Mesenchymal stem cell (in vitro differentiated cells and primary cell): Measurements from ENCODE around the gene OR51Q1. TPM values are rescaled to one million over a fixed set of nuclear protein-coding genes. Genes with fewer than 3 reads are reported as not detected.

Experiments used
- DNase-seq: peaks from one replicate; pipeline ENCODE4 v3.0.0-alpha.2; 2013
- H2AFZ ChIP-seq: one replicate; pipeline ENCODE4 v1.6.1; 2013; ENCODE audit warnings: low read depth, mild to moderate bottlenecking, control low read depth, inconsistent platforms, low read length, moderate library complexity
- H2AK5ac ChIP-seq: 2 replicates; pipeline ENCODE4 v1.6.1; 2013; ENCODE audit warnings: low read length, moderate library complexity, mild to moderate bottlenecking, inconsistent platforms; ENCODE audit not compliant: severe bottlenecking
- H2BK120ac ChIP-seq: one replicate; pipeline ENCODE4 v1.6.1; 2013; ENCODE audit warnings: low read depth, mild to moderate bottlenecking, inconsistent platforms, low read length, moderate library complexity
- H2BK12ac ChIP-seq, 2 experiments: one replicate each; pipeline ENCODE4 v1.6.1; 2013; ENCODE audit warnings: inconsistent platforms in 2 of 2, low read length in 2 of 2, mild to moderate bottlenecking in 2 of 2, moderate library complexity in 2 of 2, control low read depth in 1 of 2
- H2BK15ac ChIP-seq: one replicate; pipeline ENCODE4 v1.6.1; 2013; ENCODE audit warnings: mild to moderate bottlenecking, low read depth, inconsistent platforms; ENCODE audit not compliant: poor library complexity, severe bottlenecking
- H2BK5ac ChIP-seq: 2 replicates; pipeline ENCODE4 v1.6.1; 2013; ENCODE audit warnings: low read depth, mild to moderate bottlenecking, low read length, control low read depth, inconsistent platforms; ENCODE audit not compliant: poor library complexity, severe bottlenecking
- H3K14ac ChIP-seq, 2 experiments: one replicate each; pipeline ENCODE4 v1.6.1; 2013; ENCODE audit warnings: inconsistent platforms in 2 of 2, low read length in 2 of 2, control low read depth in 1 of 2, mild to moderate bottlenecking in 1 of 2, moderate library complexity in 1 of 2
- H3K18ac ChIP-seq, 2 experiments: one replicate each; pipeline ENCODE4 v1.6.1; 2013; ENCODE audit warnings: inconsistent platforms in 2 of 2, low read length in 2 of 2, control low read depth in 1 of 2, low read depth in 1 of 2, mild to moderate bottlenecking in 1 of 2
- H3K23ac ChIP-seq, 2 experiments: one replicate each; pipeline ENCODE4 v1.6.1; 2013; ENCODE audit warnings: inconsistent platforms in 2 of 2, low read length in 2 of 2, mild to moderate bottlenecking in 2 of 2, moderate library complexity in 2 of 2, control low read depth in 1 of 2
- H3K27ac ChIP-seq: 2 replicates; pipeline ENCODE4 v1.5.1; 2013; ENCODE audit warnings: mild to moderate bottlenecking, moderate library complexity, low read length, control low read depth, inconsistent platforms; ENCODE audit not compliant: poor library complexity, severe bottlenecking
- H3K27me3 ChIP-seq, 2 experiments: 2 replicates each; pipeline versions ENCODE4 v1.6.1 to v1.7.0; 2013; ENCODE audit warnings: low read length in 2 of 2, mild to moderate bottlenecking in 2 of 2, moderate library complexity in 2 of 2, control low read depth in 1 of 2, inconsistent platforms in 1 of 2; ENCODE audit not compliant: control insufficient read depth in 1 of 2, insufficient read depth in 1 of 2
- H3K36me3 ChIP-seq, 2 experiments: 2 replicates each; pipeline versions ENCODE4 v1.6.1 to v1.7.0; 2013; ENCODE audit warnings: low read length in 2 of 2, control low read depth in 1 of 2, inconsistent platforms in 1 of 2, low read depth in 1 of 2, mild to moderate bottlenecking in 1 of 2; ENCODE audit not compliant: insufficient read depth in 2 of 2, control insufficient read depth in 1 of 2
- H3K4ac ChIP-seq, 2 experiments: one replicate each; pipeline ENCODE4 v1.6.1; 2013; ENCODE audit warnings: inconsistent platforms in 2 of 2, low read length in 2 of 2, mild to moderate bottlenecking in 2 of 2, moderate library complexity in 2 of 2, control low read depth in 1 of 2, low read depth in 1 of 2
- H3K4me1 ChIP-seq: 2 replicates; pipeline ENCODE4 v1.6.1; 2013; ENCODE audit warnings: low read depth, low read length, control low read depth; ENCODE audit not compliant: control insufficient read depth, insufficient read depth
- H3K4me2 ChIP-seq: 2 replicates; pipeline ENCODE4 v1.6.1; 2013; ENCODE audit warnings: low read length, mild to moderate bottlenecking, inconsistent platforms; ENCODE audit not compliant: poor library complexity, severe bottlenecking
- H3K4me3 ChIP-seq, 2 experiments: 2 replicates each; pipeline versions ENCODE4 v1.5.1 to v1.7.0; 2013; ENCODE audit warnings: low read length in 2 of 2, mild to moderate bottlenecking in 2 of 2, control low read depth in 1 of 2, low read depth in 1 of 2; ENCODE audit not compliant: insufficient read depth in 1 of 2
- H3K79me1 ChIP-seq: replicated peaks from 2 replicates; pipeline ENCODE4 v1.6.1; 2013; ENCODE audit warnings: mild to moderate bottlenecking, control low read depth, low read length, inconsistent platforms; ENCODE audit not compliant: poor library complexity, severe bottlenecking
- H3K9ac ChIP-seq: 2 replicates; pipeline ENCODE4 v1.7.0; 2013; ENCODE audit warnings: mild to moderate bottlenecking, low read length, moderate library complexity
- H3K9me3 ChIP-seq: 2 replicates; pipeline ENCODE4 v1.7.0; 2013; ENCODE audit warnings: mild to moderate bottlenecking, low read length; ENCODE audit not compliant: control insufficient read depth
- H4K8ac ChIP-seq: one replicate; pipeline ENCODE4 v1.6.1; 2013; ENCODE audit warnings: inconsistent platforms, mild to moderate bottlenecking, low read length, moderate library complexity
- H4K91ac ChIP-seq: one replicate; pipeline ENCODE4 v1.6.1; 2013; ENCODE audit warnings: mild to moderate bottlenecking, low read length, inconsistent platforms
- WGBS: methylation state at CpG from one replicate; pipeline ENCODE4 v1.1.7; 2013; ENCODE audit warnings: mixed read lengths; 5-methylcytosine and 5-hydroxymethylcytosine counted together
- polyA plus RNA-seq, 2 experiments: library from polyadenylated mRNA; stranded (reverse); fragments of 200-250 nt; gene quantifications; one replicate each; pipeline ENCODE4 v1.2.3, GENCODE V29; 2013

The OR51Q1 gene
- not detected for polyA plus RNA-seq (2013, experiment 1 of 2)
- not detected for polyA plus RNA-seq (2013, experiment 2 of 2)

- WGBS: no CpG with 5 or more reads among the region's 1 CpG
- H2BK15ac ChIP-seq: no peak within 1 kb of the TSS
- H3K14ac ChIP-seq: no peak within 1 kb of the TSS
These were observed at the start of gene OR51Q1 for GRCh38 chr11:5421811-5422210. Gene OR51Q1 (plus strand): TSS chr11:5422111. CDS start chr11:5422201, 90 bp downstream.

GRCh38 chr11:5380740-5381342, 41.1 kb upstream of the OR51Q1 start:
- no peak overlapping the region for H2BK15ac ChIP-seq
- H3K27me3 ChIP-seq: peaks cover 0 to 11% of the 10 kb centered on the region in 2 experiments
- no peak overlapping the region for H3K23ac ChIP-seq
- no peaks in the 10 kb centered on the region for H3K4me1 ChIP-seq
- H2AK5ac ChIP-seq: no peak overlapping the region
- H2BK12ac ChIP-seq: no peak overlapping the region
- H3K27ac ChIP-seq: no peak overlapping the region
- no peak overlapping the region for H2AFZ ChIP-seq
- H3K36me3 ChIP-seq: no peaks in the 10 kb centered on the region
- no peak overlapping the region for H3K14ac ChIP-seq
- no peak overlapping the region for H3K4me3 ChIP-seq
- 75% methylated on average over 4 of the region's 4 CpGs for WGBS
- H4K91ac ChIP-seq: no peak overlapping the region
- no peaks in the 10 kb centered on the region for H3K9me3 ChIP-seq
- no peak overlapping the region for H4K8ac ChIP-seq
- H2BK5ac ChIP-seq: no peak overlapping the region
- no peaks in the 10 kb centered on the region for H3K79me1 ChIP-seq
- H3K18ac ChIP-seq: no peak overlapping the region
- H2BK120ac ChIP-seq: no peak overlapping the region
- no peak overlapping the region for H3K4me2 ChIP-seq
- no peak overlapping the region for H3K9ac ChIP-seq
- no peak overlapping the region for H3K4ac ChIP-seq
- DNase-seq: peak; percentile 70

More at GRCh38 chr11:5421811-5422210, at the start of gene OR51Q1:
- no peak within 1 kb of the TSS for H2BK12ac ChIP-seq
- no peak within 1 kb of the TSS for H2BK5ac ChIP-seq
- H3K27me3 ChIP-seq: no peaks in the 10 kb centered on the region
- DNase-seq: no peak
- H3K9ac ChIP-seq: no peak within 1 kb of the TSS
- H3K9me3 ChIP-seq: peaks cover 3% of the 10 kb centered on the region
- no peak within 1 kb of the TSS for H3K18ac ChIP-seq
- H3K4me1 ChIP-seq: no peaks in the 10 kb centered on the region
- no peak within 1 kb of the TSS for H2AK5ac ChIP-seq
- no peaks in the 10 kb centered on the region for H3K79me1 ChIP-seq
- H3K4ac ChIP-seq: no peak within 1 kb of the TSS
- no peak within 1 kb of the TSS for H4K91ac ChIP-seq
- no peaks in the 10 kb centered on the region for H3K36me3 ChIP-seq
- H4K8ac ChIP-seq: no peak within 1 kb of the TSS
- H3K4me2 ChIP-seq: no peak within 1 kb of the TSS
- H3K4me3 ChIP-seq: no peak within 1 kb of the TSS
- H2AFZ ChIP-seq: no peak within 1 kb of the TSS
- no peak within 1 kb of the TSS for H2BK120ac ChIP-seq
- no peak within 1 kb of the TSS for H3K27ac ChIP-seq
- H3K23ac ChIP-seq: no peak within 1 kb of the TSS

GRCh38 chr11:5383576-5383975, 38.3 kb upstream of the OR51Q1 start, which contains the start of gene OR51M1:
Gene OR51M1 (plus strand): TSS chr11:5383812. CDS start chr11:5389399, 5,587 bp downstream.
- Histone ChIP-seq H3K4me2 (no peak within 1 kb of the TSS), H4K91ac (no peak within 1 kb of the TSS), H3K27me3 (peaks cover 0 to 11% of the 10 kb centered on the region in 2 experiments), H3K36me3 (no peaks in the 10 kb centered on the region), H4K8ac (no peak within 1 kb of the TSS), H3K4ac (no peak within 1 kb of the TSS), H3K9me3 (no peaks in the 10 kb centered on the region), H2AK5ac (no peak within 1 kb of the TSS), H3K27ac (no peak within 1 kb of the TSS), H3K23ac (peak within 1 kb of the TSS in 1 of 2 experiments; percentile 72), H3K9ac (no peak within 1 kb of the TSS), H3K4me3 (no peak within 1 kb of the TSS), H2AFZ (peak within 1 kb of the TSS; percentile 39), H2BK15ac (no peak within 1 kb of the TSS), H2BK5ac (no peak within 1 kb of the TSS), H3K14ac (no peak within 1 kb of the TSS), H2BK120ac (no peak within 1 kb of the TSS), H3K18ac (no peak within 1 kb of the TSS), H3K4me1 (no peaks in the 10 kb centered on the region), H3K79me1 (no peaks in the 10 kb centered on the region), H2BK12ac (no peak within 1 kb of the TSS)
- WGBS: 30% methylated on average over 1 of the region's 1 CpG
- DNase-seq: no peak

DNA sequence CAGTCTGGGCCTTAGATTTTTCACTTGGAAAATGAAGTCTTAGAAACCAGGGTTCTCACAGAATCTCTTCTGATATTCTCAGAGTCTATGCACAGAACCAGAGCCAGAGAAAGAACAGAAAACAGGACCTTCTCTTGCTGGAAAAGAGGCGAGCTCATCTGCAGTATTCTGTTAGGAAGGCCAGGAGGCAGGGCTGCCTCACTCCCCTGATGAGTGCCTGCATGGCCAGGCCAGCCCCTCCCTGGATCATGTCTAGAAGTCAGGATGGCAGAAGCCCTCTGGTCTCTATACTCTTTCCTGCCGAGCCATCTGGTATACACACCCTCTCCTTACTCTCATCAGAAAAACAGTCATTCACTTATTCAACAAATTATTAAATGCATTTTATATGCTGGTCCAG, 37.6 kb upstream of the OR51Q1 start:
- Histone ChIP-seq H4K8ac (no peak overlapping the region), H3K23ac (no peak overlapping the region), H3K9me3 (no peaks in the 10 kb centered on the region), H3K18ac (no peak overlapping the region), H3K27ac (no peak overlapping the region), H2BK5ac (no peak overlapping the region), H3K4ac (no peak overlapping the region), H2BK120ac (no peak overlapping the region), H3K14ac (no peak overlapping the region), H2BK12ac (no peak overlapping the region), H3K9ac (no peak overlapping the region), H2AK5ac (no peak overlapping the region), H3K27me3 (peaks cover 0 to 11% of the 10 kb centered on the region in 2 experiments), H4K91ac (no peak overlapping the region), H2AFZ (no peak overlapping the region), H3K4me2 (no peak overlapping the region), H3K79me1 (no peaks in the 10 kb centered on the region), H2BK15ac (no peak overlapping the region), H3K4me3 (no peak overlapping the region), H3K4me1 (no peaks in the 10 kb centered on the region), H3K36me3 (no peaks in the 10 kb centered on the region)
- DNase-seq: no peak
- 68% methylated on average over 2 of the region's 2 CpGs for WGBS
